H7 (cell line): ENCODE measurements around the gene COQ8A. TPM values are rescaled to one million over a fixed set of nuclear protein-coding genes. Genes with fewer than 3 reads are reported as not detected.

Experiments used
- DNase-seq: peaks from one replicate; pipeline ENCODE4 v3.0.0; 2012
- H3K27me3 ChIP-seq: 2 replicates; pipeline ENCODE4 v1.6.0; 2011; ENCODE audit warnings: mild to moderate bottlenecking, low read length; ENCODE audit not compliant: control insufficient read depth, insufficient read depth
- H3K36me3 ChIP-seq: replicated peaks from 2 replicates; pipeline ENCODE4 v1.5.1; 2011; ENCODE audit warnings: low read length; ENCODE audit not compliant: control insufficient read depth, insufficient read depth
- H3K4me3 ChIP-seq: 2 replicates; pipeline ENCODE4 v1.5.1; 2011; ENCODE audit warnings: low read depth, mild to moderate bottlenecking, control low read depth, low read length, moderate library complexity; ENCODE audit not compliant: insufficient read depth
- total RNA-seq: library from RNA; depleted of rRNA; stranded (reverse); fragments of >200 nt; shearing (Covaris generic); gene quantifications from 2 replicates; pipeline ENCODE4 v1.2.3, GENCODE V29; 2014

COQ8A gene
- total RNA-seq, 1 experiment from 2014 or later, result 35.8 TPM

DNA sequence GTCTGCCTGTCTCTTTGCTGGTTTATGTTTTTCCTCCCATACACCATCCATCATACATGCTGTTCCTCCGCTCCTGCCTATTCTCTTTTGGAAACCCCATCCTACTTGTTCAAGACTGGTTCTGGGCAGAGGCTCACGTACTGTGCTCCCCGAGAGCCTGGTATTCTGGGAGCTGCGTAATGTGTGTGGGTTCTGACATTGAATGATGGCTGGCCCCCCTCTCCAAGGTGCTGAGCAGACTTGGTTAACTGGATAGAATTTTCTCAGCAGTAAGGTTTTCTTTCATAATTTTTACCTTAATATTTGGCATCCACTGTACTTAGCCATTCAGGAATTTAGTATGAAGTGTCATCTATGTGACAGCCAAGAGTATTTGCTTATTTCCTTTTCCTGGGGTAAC is 26.6 kb downstream of the COQ8A start:
- DNase-seq, result no peak
- no peaks in the 10 kb centered on the region for H3K27me3 ChIP-seq
- no peaks in the 10 kb centered on the region for H3K36me3 ChIP-seq
- no peak overlapping the region for H3K4me3 ChIP-seq

DNA sequence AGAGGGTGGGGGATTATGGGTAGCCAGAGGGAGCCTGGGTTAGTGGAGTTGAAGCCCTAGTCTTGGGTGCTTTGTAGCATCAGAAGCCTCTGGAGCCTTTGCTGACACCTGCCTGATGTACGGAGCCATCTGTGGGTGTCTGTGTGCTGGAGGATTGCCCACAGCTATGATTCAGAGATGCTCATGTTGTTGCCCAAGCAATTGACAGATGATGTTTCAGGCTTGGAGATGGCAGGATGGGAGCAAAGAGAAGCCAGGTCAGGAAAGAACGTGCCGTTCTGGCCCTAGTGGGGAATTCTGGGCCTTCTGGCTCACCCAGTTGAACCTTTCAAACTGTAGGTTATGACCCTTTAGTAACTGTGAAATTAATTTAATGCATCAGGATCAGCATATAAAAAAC is 27.6 kb downstream of the COQ8A start:
- DNase-seq, result no peak
- Histone ChIP-seq H3K36me3 (no peaks in the 10 kb centered on the region), H3K27me3 (no peaks in the 10 kb centered on the region), H3K4me3 (no peak overlapping the region)

DNA sequence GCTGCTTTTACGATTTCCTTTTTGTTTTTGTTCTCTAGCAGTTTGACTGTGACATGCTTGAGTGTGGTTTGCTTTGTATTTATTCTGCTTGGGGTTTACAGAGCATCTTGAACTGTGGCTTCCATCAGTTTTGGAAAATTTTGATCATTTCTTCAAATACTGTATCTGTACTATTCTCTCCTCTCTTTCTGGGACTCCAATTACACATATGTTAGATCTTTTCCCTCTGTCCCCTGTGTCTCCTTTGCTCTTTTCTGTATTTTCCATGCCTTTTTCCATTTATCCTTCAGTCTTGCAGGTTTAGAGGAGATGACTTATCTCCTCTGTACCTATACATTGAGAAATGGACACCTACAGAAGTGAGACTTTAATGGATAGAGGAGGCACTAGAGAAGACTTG is 31.7 kb downstream of the COQ8A start:
- DNase-seq, result no peak
- no peaks in the 10 kb centered on the region for H3K27me3 ChIP-seq
- H3K36me3 ChIP-seq, result no peaks in the 10 kb centered on the region
- no peak overlapping the region for H3K4me3 ChIP-seq

DNA sequence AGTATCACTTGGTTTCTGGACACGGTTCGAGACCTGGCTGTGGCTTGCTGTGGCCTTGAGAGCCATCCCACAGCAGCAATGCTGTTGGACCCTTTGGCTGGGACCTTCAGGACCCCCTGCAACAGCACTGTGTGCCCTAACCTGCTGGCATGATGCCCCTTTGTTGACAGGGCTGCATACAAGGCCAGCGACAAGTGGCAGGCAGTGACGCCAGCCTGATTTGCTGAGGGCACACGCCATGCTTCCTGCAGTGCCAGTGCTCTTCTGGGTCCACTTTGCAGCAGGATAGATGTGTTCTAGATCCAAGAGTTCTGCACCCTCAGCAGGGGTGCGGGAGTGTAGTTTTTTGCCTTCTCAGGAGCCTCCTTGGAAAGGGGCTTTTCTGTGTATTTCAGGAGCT is 32.8 kb downstream of the COQ8A start:
- no peak overlapping the region for H3K4me3 ChIP-seq
- H3K36me3 ChIP-seq, result no peaks in the 10 kb centered on the region
- DNase-seq, result no peak
- no peaks in the 10 kb centered on the region for H3K27me3 ChIP-seq

DNA sequence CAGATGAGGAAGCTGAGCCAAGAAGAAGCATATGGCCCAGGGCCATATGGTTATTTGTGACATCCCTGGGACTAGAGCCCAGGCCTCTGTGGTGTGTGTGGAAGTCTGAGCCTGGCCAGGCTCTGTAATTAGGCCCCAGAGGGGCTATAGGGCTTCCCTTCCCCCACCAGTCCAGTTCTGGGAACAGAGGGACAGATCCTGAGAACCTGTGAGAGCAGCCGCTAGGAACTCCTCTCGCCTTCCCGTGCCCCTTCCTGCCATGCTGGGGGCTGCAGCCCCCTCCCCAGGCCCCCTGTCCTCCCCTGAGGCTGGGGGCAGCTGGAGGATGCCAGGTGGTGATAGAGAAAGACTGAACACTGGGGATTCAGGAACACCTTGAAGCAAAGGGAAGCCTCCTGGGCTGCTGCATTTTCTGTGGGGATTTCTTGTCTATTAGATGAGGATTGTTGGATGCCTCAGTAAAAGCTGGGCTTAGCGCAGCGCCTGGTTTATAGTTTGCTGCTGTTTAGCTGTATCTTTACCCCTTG is 33.3 kb downstream of the COQ8A start:
- DNase-seq, result peak; percentile 53
- Histone ChIP-seq H3K4me3 (no peak overlapping the region), H3K27me3 (no peaks in the 10 kb centered on the region), H3K36me3 (no peaks in the 10 kb centered on the region)

DNA sequence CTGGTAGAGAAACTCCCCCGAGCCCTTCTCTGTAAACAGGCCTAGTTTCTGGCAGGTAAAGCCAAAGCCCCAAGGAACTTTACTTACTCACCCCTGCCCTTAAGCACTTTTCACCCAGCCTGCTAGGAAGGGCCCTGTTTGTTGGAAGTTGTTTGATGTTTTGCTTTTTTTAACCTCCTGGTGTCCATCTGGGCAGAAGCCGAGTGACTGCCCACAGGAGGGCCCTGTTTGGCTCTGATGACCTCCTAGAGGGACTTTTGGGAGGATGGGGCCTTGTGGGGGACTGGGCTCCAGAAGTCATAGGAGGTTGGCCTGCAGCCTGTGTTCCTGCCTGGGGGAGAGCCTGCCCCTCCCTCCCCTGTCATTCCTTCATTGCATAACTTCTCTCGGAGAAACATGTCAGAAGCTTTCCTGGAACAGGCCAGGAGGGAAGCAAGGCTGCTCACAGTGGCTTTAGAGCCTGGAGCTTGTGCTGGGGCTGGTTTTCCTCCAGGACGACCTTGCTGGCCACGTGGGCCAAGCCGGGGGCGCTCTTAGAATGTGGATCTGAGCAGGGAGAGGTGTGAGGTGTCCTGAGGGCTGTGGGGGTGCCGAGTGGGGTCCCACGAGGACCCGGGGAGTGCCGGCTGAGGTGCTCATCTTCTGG is 33.9 kb downstream of the COQ8A start:
- Histone ChIP-seq H3K4me3 (no peak overlapping the region), H3K36me3 (no peaks in the 10 kb centered on the region), H3K27me3 (no peaks in the 10 kb centered on the region)
- peak; percentile 47 for DNase-seq

DNA sequence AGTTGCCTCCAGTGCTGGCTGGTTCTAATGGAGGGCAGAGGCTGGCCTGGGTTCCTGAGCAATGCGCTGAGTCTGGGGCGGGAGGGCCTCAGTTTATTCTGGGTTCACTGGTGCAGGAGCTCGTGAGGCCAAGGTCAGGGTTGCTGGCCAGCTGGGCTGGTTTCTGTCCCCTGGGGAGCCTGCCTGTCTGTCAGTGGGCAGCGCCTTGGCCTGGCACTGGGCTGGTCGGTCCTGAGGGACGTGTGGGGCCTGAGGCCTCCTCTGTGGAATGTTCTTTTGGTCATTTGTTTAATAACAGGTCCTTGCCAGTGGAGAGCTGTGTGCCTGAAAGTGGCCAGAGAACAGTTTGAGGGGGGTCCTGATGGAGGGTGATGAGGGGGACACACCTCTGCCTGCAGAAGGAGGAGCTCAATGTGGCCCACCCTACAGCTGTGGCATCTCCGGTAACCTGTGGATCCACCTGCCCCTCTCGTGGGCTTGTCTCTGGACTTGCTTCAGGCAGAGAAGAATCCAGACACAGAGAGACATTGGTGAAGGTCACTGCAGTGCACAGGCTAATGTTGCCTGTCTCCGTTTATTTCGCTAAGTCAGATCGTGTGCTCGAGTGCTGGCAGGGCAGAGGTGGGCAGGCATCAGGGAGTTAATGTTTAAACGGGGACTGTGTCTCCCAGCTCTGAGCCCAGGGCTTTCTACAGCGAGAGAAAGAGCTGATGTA is 34.6 kb downstream of the COQ8A start:
- no peak for DNase-seq
- H3K36me3 ChIP-seq, result no peaks in the 10 kb centered on the region
- H3K4me3 ChIP-seq, result no peak overlapping the region
- no peaks in the 10 kb centered on the region for H3K27me3 ChIP-seq

DNA sequence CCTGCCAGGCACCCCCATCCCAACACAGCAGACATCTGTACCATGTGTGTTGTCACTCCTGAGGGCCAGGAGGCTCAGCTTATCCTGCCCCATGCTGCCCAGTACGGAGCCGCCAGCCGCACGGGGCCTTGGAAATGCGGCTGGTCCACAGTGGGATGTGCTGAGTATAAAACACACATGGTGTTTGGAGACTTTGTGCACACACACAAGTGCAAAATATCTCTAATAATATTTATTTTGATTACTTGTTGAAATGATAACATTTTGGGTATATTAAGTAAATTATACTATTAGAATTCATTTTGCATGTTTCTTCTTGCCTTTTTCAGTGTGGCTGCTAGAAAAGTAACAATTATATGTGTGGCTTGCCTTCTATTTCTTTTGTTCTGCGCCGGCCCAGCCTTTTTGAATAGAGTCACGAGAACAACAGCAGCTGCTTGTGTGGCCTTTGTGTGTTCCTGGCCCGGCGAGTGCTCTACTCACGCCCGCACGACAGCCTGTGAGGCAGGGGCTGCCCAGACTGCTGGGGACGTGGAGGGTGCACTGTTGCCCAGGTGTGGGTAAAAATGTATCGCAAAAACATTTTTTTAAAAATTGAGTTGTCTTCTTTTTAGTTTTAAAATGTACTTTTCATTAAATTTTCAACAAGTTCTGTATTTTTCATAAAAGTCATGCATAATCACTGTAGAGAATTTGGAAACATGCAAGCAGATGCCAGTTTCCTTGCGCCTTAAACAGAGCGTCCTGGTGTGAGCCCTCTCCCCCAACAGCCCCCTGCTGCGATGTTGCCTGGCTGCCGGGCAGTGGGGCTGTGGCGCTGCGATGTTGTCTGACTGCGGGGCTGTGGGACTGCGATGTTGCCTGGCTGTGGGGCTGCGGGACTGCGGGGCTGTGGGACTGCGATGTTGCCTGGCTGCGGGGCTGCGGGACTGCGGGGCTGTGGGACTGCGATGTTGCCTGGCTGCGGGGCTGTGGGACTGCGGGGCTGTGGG is 35.5 kb downstream of the COQ8A start:
- Histone ChIP-seq H3K4me3 (no peak overlapping the region), H3K27me3 (no peaks in the 10 kb centered on the region), H3K36me3 (no peaks in the 10 kb centered on the region)
- peak; percentile 70 for DNase-seq

DNA sequence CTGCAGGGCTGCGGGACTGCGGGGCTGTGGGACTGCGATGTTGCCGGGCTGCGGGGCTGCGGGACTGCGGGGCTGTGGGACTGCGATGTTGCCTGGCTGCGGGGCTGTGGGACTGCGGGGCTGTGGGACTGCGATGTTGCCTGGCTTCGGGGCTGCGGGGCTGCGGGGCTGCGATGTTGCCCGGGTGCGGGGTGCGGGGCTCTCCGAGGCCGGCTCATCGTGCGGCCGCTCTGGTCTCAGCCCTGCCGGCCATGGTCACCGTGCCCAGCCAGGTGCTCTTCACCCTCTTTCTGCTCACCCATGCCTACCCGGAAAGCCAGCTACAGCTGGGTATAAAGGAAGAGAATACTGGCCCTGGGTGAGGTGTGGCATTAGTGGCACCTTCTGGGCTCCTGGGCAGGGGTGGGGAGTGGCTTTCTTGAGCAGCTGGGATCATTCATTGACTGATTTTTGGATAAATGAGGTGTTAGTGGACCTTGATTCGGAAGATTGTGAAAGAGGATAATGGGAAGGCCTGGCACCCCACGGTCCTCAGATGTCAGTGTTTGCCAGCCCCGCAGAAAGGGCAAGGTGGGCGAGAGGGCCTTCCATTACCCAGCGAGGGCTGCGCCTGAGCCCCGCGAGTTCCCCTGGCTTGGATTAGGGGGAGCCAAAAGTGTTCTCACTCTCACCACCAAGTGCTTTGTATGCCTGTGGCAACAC is 36.3 kb downstream of the COQ8A start:
- no peaks in the 10 kb centered on the region for H3K27me3 ChIP-seq
- H3K36me3 ChIP-seq, result no peaks in the 10 kb centered on the region
- DNase-seq, result peak; percentile 54
- no peak overlapping the region for H3K4me3 ChIP-seq

DNA sequence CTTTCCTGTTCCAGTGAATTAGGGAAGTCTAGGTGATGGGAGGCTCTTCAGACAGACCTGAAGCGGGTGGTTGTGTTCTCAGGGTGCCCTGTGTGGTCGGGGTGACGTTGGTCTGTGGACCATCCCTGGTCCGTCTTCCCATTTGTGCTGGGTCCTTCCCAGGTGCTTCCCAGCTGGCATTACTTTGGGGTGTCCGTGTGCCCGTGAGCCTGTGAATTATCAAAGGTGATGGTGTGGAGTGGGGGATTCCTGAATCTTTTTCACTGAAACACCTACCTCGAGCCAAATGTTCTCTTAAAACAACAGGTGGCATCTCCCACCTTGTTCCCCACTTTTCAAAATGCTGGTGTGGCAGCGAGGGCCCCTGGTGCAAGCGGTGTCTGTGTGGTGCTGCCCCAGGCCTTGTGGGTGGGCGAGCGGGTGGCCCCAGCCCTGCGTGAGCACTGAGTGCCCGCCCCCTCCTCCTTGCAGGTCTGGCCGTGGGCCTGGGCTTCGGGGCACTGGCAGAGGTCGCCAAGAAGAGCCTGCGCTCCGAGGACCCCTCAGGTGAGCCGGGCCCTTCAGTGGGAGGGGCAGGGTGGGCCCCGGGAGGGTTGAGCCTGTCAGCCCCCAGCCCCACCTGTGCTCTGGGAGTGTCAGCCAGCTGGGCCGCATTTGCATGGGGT is 37.0 kb downstream of the COQ8A start:
- no peak for DNase-seq
- Histone ChIP-seq H3K27me3 (no peaks in the 10 kb centered on the region), H3K36me3 (no peaks in the 10 kb centered on the region), H3K4me3 (no peak overlapping the region)

DNA sequence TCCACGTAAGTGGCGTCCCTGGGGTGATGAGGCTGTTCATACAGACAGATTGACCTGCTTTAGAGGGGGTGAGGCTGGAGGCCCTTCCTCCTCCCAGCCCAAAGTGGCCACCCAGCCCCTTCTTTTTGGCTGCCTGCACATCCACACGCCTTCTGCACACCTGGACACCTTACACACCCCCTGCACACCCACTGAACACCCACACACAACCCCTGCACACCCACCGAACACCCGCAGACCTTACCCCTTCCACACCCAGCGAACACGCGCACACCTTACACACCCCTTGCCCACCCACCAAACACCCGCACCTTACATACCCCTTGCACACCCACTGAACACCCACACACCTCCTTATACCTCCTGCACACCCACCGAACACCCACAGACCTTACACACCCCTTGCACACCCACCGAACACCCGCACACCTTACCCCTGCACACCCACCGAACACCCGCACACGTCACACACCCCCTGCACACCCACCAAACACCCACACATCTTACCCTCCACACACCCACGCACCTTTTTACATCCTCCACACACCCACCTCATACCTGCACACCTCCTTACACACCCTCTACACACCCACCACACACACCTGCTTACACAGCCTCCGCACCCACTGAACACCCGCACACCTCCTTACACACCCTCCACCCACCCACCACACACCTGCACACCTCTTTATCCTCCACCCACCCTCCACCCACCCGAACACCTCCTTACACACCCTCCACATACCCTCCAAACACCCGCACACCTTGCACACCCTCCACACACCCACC is 37.7 kb downstream of the COQ8A start:
- no peaks in the 10 kb centered on the region for H3K27me3 ChIP-seq
- H3K36me3 ChIP-seq, result no peaks in the 10 kb centered on the region
- no peak for DNase-seq
- H3K4me3 ChIP-seq, result no peak overlapping the region

DNA sequence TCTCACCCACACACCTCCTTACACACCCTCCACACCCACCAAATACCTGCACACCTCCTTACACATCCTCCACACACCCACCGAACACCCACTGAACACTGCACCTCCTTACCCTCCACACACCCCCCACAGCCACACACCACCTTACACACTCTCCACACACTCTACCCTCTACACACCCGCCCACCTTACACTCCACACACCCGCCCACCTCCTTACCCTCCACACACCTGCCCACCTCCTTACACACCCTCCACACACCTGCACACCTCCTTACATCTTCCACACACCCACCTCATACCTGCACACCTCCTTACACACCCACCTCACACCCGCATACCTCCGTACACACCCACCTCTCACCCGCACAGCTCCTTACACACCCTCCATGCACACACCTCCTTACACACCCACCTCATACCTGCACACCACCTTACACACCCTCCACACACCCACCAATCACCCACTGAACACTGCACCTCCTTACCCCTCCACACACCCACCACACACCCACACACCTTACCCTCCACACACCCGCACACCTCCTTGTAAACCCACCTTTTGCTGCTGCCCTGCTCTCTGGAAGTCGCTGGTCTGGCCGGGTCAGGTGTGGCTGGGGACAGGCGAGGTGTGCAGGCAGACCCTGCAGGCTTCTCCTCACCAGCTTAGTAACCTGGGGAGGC is 38.5 kb downstream of the COQ8A start:
- no peak for DNase-seq
- no peak overlapping the region for H3K4me3 ChIP-seq
- no peaks in the 10 kb centered on the region for H3K27me3 ChIP-seq
- no peaks in the 10 kb centered on the region; the same call in 1 of the 2 replicates for H3K36me3 ChIP-seq

DNA sequence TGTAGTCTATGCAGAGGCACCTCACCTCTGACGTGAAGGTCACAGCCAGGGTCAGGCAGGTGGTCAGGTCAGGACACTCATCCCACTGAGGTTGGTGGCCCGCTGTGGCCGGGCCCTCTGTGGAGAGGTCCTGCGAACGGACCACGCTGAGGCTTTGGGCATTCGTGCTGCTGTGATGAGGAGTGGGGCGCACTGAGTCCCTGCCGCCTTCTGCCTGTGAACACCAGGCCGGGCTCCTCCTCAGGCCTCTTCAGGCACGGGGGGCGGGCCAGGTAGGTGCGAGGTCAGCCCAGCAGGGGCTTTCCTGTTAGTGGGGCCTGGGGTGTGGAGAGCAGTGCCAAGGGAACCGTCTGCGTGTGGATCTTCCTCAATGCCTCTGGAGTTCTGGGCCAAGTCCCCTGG is 39.0 kb downstream of the COQ8A start:
- Histone ChIP-seq H3K4me3 (no peak overlapping the region), H3K27me3 (no peaks in the 10 kb centered on the region), H3K36me3 (no peaks in the 10 kb centered on the region; the same call in 1 of the 2 replicates)
- peak; percentile 57 for DNase-seq
